H9 (cell line): ENCODE measurements around the gene HOXC6. TPM values are rescaled to one million over a fixed set of nuclear protein-coding genes. Genes with fewer than 3 reads are reported as not detected.

Experiments used
- DNase-seq: peaks from one replicate; pipeline ENCODE4 v3.0.0-alpha.2; 2017
- H2AFZ ChIP-seq: one replicate; pipeline ENCODE4 v1.6.1; 2013; ENCODE audit warnings: mild to moderate bottlenecking, low read length, control low read depth, moderate library complexity
- H2AK5ac ChIP-seq: 2 replicates; pipeline ENCODE4 v1.6.1; 2013; ENCODE audit warnings: low read length, control low read depth, mixed read lengths; ENCODE audit not compliant: insufficient read length
- H2BK120ac ChIP-seq: one replicate; pipeline ENCODE4 v1.6.1; 2013; ENCODE audit warnings: low read depth, mild to moderate bottlenecking, low read length, control low read depth, inconsistent platforms; ENCODE audit not compliant: poor library complexity, severe bottlenecking
- H2BK12ac ChIP-seq: 2 replicates; pipeline ENCODE4 v1.6.1; 2013; ENCODE audit warnings: low read length, control low read depth, mixed read lengths, low read depth; ENCODE audit not compliant: insufficient read length
- H2BK15ac ChIP-seq: 2 replicates; pipeline ENCODE4 v1.6.1; 2013; ENCODE audit warnings: low read depth, low read length, control low read depth
- H2BK20ac ChIP-seq: one replicate; pipeline ENCODE4 v1.6.1; 2013; ENCODE audit warnings: low read depth, mild to moderate bottlenecking, low read length, control low read depth, inconsistent platforms; ENCODE audit not compliant: poor library complexity, severe bottlenecking
- H2BK5ac ChIP-seq: 2 replicates; pipeline ENCODE4 v1.6.1; 2013; ENCODE audit warnings: low read length, control low read depth, mixed read lengths; ENCODE audit not compliant: insufficient read length
- H3K14ac ChIP-seq: 2 replicates; pipeline ENCODE4 v1.6.1; 2013; ENCODE audit warnings: low read length, control low read depth; ENCODE audit not compliant: insufficient read depth
- H3K18ac ChIP-seq: 2 replicates; pipeline ENCODE4 v1.6.1; 2013; ENCODE audit warnings: low read depth, mild to moderate bottlenecking, mixed read lengths, low read length, control low read depth; ENCODE audit not compliant: insufficient read length
- H3K23ac ChIP-seq: 2 replicates; pipeline ENCODE4 v1.6.1; 2013; ENCODE audit warnings: low read length, control low read depth, mixed read lengths, low read depth; ENCODE audit not compliant: insufficient read length
- H3K23me2 ChIP-seq: 2 replicates; pipeline ENCODE4 v1.6.1; 2013; ENCODE audit warnings: low read depth, mild to moderate bottlenecking, mixed read lengths, low read length, control low read depth; ENCODE audit not compliant: insufficient read length, poor library complexity, severe bottlenecking
- H3K27ac ChIP-seq: 2 replicates; pipeline ENCODE4 v1.5.1; 2013; ENCODE audit warnings: low read length, control low read depth, mixed read lengths, low read depth; ENCODE audit not compliant: insufficient read length
- H3K27me3 ChIP-seq: 2 replicates; pipeline ENCODE4 v1.6.1; 2013; ENCODE audit warnings: low read length, control low read depth, inconsistent platforms; ENCODE audit not compliant: insufficient read depth
- H3K4ac ChIP-seq: 2 replicates; pipeline ENCODE4 v1.6.1; 2013; ENCODE audit warnings: low read depth, mild to moderate bottlenecking, control low read depth, inconsistent platforms, low read length, moderate library complexity
- H3K4me1 ChIP-seq: 2 replicates; pipeline ENCODE4 v1.6.1; 2013; ENCODE audit warnings: low read length, control low read depth, inconsistent platforms; ENCODE audit not compliant: insufficient read depth
- H3K4me2 ChIP-seq: 2 replicates; pipeline ENCODE4 v1.6.1; 2013; ENCODE audit warnings: low read length, control low read depth, mixed read lengths; ENCODE audit not compliant: insufficient read length, insufficient read depth
- H3K56ac ChIP-seq: 2 replicates; pipeline ENCODE4 v1.6.1; 2013; ENCODE audit warnings: low read depth, mild to moderate bottlenecking, mixed read lengths, low read length, control low read depth; ENCODE audit not compliant: insufficient read length
- H3K79me1 ChIP-seq: 2 replicates; pipeline ENCODE4 v1.6.1; 2013; ENCODE audit warnings: low read depth, mild to moderate bottlenecking, moderate library complexity, low read length, control low read depth, inconsistent platforms; ENCODE audit not compliant: insufficient read depth, poor library complexity, severe bottlenecking
- H3K79me2 ChIP-seq: 2 replicates; pipeline ENCODE4 v1.6.1; 2013; ENCODE audit warnings: low read length, control low read depth, inconsistent platforms; ENCODE audit not compliant: insufficient read depth
- H3K9ac ChIP-seq: 2 replicates; pipeline ENCODE4 v1.6.1; 2013; ENCODE audit warnings: low read length, control low read depth, mixed read lengths; ENCODE audit not compliant: insufficient read length; ENCODE audit errors: extremely low read depth
- H3K9me3 ChIP-seq: one replicate; pipeline ENCODE4 v1.6.1; 2013; ENCODE audit warnings: low read depth, low read length, inconsistent platforms; ENCODE audit not compliant: control insufficient read depth
- H3T11ph ChIP-seq: one replicate; pipeline ENCODE4 v1.6.1; 2013; ENCODE audit warnings: mild to moderate bottlenecking, low read length, control low read depth, inconsistent platforms
- H4K20me1 ChIP-seq: one replicate; pipeline ENCODE4 v1.6.1; 2013; ENCODE audit not compliant: control insufficient read depth, insufficient read length, insufficient read depth
- H4K5ac ChIP-seq: 2 replicates; pipeline ENCODE4 v1.6.1; 2013; ENCODE audit warnings: low read depth, mild to moderate bottlenecking, mixed read lengths, low read length, control low read depth; ENCODE audit not compliant: insufficient read length
- H4K8ac ChIP-seq: replicated peaks from 2 replicates; pipeline ENCODE4 v1.6.1; 2013; ENCODE audit warnings: low read length, control low read depth, mixed read lengths, low read depth; ENCODE audit not compliant: insufficient read length
- H4K91ac ChIP-seq: 2 replicates; pipeline ENCODE4 v1.6.1; 2013; ENCODE audit warnings: low read depth, mild to moderate bottlenecking, moderate library complexity, mixed read lengths, low read length, control low read depth; ENCODE audit not compliant: insufficient read length
- H3K27ac Mint-ChIP-seq, 3 experiments: 2 replicates in 2 of 3; 3 replicates in 1 of 3; pipeline ENCODE4 v1.8.0; 2020 to 2021; ENCODE audit warnings: mixed read lengths in 3 of 3, mild to moderate bottlenecking in 1 of 3, moderate library complexity in 1 of 3
- H3K27me3 Mint-ChIP-seq: 2 replicates; pipeline ENCODE4 v1.8.0; 2021; ENCODE audit warnings: low read depth, mild to moderate bottlenecking, moderate library complexity, mixed read lengths
- H3K36me3 Mint-ChIP-seq, 3 experiments: 2 replicates in 2 of 3; 3 replicates in 1 of 3; pipeline ENCODE4 v1.8.0; 2020 to 2021; ENCODE audit warnings: low read depth in 3 of 3, mixed read lengths in 3 of 3; ENCODE audit not compliant: insufficient read depth in 1 of 3
- H3K4me1 Mint-ChIP-seq, 2 experiments: 2 replicates each; pipeline ENCODE4 v1.8.0; 2020; ENCODE audit warnings: mixed read lengths in 2 of 2
- H3K4me3 Mint-ChIP-seq, 2 experiments: 2 replicates in 1 of 2; 3 replicates in 1 of 2; pipeline ENCODE4 v1.8.0; 2020 to 2021; ENCODE audit warnings: mild to moderate bottlenecking in 2 of 2, mixed read lengths in 2 of 2, moderate library complexity in 1 of 2
- H3K9me3 Mint-ChIP-seq, 2 experiments: 2 replicates in 1 of 2; 3 replicates in 1 of 2; pipeline ENCODE4 v1.8.0; 2020; ENCODE audit warnings: mild to moderate bottlenecking in 2 of 2, mixed read lengths in 2 of 2, moderate library complexity in 1 of 2
- WGBS: extraction: QIAGEN DNeasy Blood & Tissue Kit; methylation state at CpG from one replicate; pipeline ENCODE4 v1.1.7; 2013; ENCODE audit warnings: missing lambda C conversion rate, low lambda C conversion rate, mixed read lengths; ENCODE audit not compliant: insufficient read length; ENCODE audit errors: extremely low coverage; 5-methylcytosine and 5-hydroxymethylcytosine counted together
- total RNA-seq: library from RNA; stranded (reverse); gene quantifications from 2 replicates; pipeline ENCODE4 v1.2.1, GENCODE V29; 2021
- TF ChIP-seq, protein P1 (sequence below): fragments of 200-600 bp; sonication (generic); conservative IDR thresholded peaks from 3 replicates; pipeline ENCODE4 v1.8.0; 2021; ENCODE audit warnings: antibody characterized with exemption, mild to moderate bottlenecking

The HOXC6 gene
- total RNA-seq, 1 experiment from 2014 or later = not detected

GRCh38 chr12:54033980-54034784 lies 5.9 kb downstream of the HOXC6 start:
- H2BK120ac ChIP-seq = no peak overlapping the region
- no peaks in the 10 kb centered on the region for H3K9me3 ChIP-seq
- no peak overlapping the region for H3K27ac ChIP-seq
- Mint-ChIP-seq H3K4me1 (peaks cover 14 to 22% of the 10 kb centered on the region in 2 experiments), H3K36me3 (peaks cover 0 to 7% (median 0%) of the 10 kb centered on the region in 3 experiments; a peak in 2 of 7 replicates), H3K27me3 (peaks cover 99% of the 10 kb centered on the region), H3K4me3 (peak overlapping the region in 1 of 2 experiments; percentile 40; a peak in 2 of 5 replicates), H3K9me3 (peaks cover 2 to 9% of the 10 kb centered on the region in 2 experiments; a peak in 3 of 5 replicates), H3K27ac (no peak overlapping the region)
- H2AFZ ChIP-seq = no peak overlapping the region
- H3K23ac ChIP-seq = no peak overlapping the region
- H4K5ac ChIP-seq = no peak overlapping the region
- H3T11ph ChIP-seq = no peak overlapping the region
- DNase-seq = no peak
- H3K23me2 ChIP-seq = no peaks in the 10 kb centered on the region
- no peak overlapping the region for H3K56ac ChIP-seq
- no peak overlapping the region for H3K4ac ChIP-seq
- no peak overlapping the region for H2BK20ac ChIP-seq
- peaks cover 97% of the 10 kb centered on the region for H3K27me3 ChIP-seq
- no peak overlapping the region for H2BK15ac ChIP-seq
- no peak overlapping the region for H3K9ac ChIP-seq
- H3K79me1 ChIP-seq = no peaks in the 10 kb centered on the region
- no peak overlapping the region for H3K4me2 ChIP-seq
- H3K79me2 ChIP-seq = no peaks in the 10 kb centered on the region
- no peaks in the 10 kb centered on the region for H4K20me1 ChIP-seq
- H4K91ac ChIP-seq = no peak overlapping the region
- no CpG with 5 or more reads among the region's 57 CpGs for WGBS
- H4K8ac ChIP-seq = no peak overlapping the region
- no peak overlapping the region for H2BK12ac ChIP-seq
- no peak overlapping the region for H3K18ac ChIP-seq
- H2BK5ac ChIP-seq = no peak overlapping the region
- no peak overlapping the region for H2AK5ac ChIP-seq
- H3K14ac ChIP-seq = no peak overlapping the region
- H3K4me1 ChIP-seq = no peaks in the 10 kb centered on the region
- TF ChIP-seq, protein P1, sequence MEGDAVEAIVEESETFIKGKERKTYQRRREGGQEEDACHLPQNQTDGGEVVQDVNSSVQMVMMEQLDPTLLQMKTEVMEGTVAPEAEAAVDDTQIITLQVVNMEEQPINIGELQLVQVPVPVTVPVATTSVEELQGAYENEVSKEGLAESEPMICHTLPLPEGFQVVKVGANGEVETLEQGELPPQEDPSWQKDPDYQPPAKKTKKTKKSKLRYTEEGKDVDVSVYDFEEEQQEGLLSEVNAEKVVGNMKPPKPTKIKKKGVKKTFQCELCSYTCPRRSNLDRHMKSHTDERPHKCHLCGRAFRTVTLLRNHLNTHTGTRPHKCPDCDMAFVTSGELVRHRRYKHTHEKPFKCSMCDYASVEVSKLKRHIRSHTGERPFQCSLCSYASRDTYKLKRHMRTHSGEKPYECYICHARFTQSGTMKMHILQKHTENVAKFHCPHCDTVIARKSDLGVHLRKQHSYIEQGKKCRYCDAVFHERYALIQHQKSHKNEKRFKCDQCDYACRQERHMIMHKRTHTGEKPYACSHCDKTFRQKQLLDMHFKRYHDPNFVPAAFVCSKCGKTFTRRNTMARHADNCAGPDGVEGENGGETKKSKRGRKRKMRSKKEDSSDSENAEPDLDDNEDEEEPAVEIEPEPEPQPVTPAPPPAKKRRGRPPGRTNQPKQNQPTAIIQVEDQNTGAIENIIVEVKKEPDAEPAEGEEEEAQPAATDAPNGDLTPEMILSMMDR = no peak
